ENCODE data around the gene ZNF483. TPM values are rescaled to one million over a fixed set of nuclear protein-coding genes. Genes with fewer than 3 reads are reported as not detected.

Gene ZNF483
- total and polyA plus RNA-seq, 9 of the 15 experiments (the other 6 are each of a cell fraction or from before 2014, with no cell fraction given), result 0.04 to 1.0 (median 0.38) TPM

- TF ChIP-seq NR2C1 (IDR thresholded peaks at IDR 0.05) (no peak), NR2C1 (tag; IDR thresholded peaks at IDR 0.05) (0 out of 2 replicates have a peak, but pooled peaks have one; percentile 27), ETS2 (tag; IDR thresholded peaks at IDR 0.05; ENCODE audit: borderline replicate concordance, poor library complexity, severe bottlenecking) (no peak), TOE1 (IDR thresholded peaks at IDR 0.05; ENCODE audit: borderline replicate concordance) (no peak), TOE1 (CRISPR knock-in tag; IDR thresholded peaks at IDR 0.05; ENCODE audit: borderline replicate concordance, low read depth) (no peak), ZKSCAN1 (IDR thresholded peaks at IDR 0.05; ENCODE audit: low read depth, low read length) (no peak), NFE2 (IDR thresholded peaks at IDR 0.05; ENCODE audit: low read depth) (peak; percentile 91), SRSF3 (IDR thresholded peaks at IDR 0.05; ENCODE audit: insufficient read depth, low read length) (no peak)
- TF ChIP-seq, protein P1, sequence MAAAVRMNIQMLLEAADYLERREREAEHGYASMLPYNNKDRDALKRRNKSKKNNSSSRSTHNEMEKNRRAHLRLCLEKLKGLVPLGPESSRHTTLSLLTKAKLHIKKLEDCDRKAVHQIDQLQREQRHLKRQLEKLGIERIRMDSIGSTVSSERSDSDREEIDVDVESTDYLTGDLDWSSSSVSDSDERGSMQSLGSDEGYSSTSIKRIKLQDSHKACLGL (CRISPR knock-in tag; IDR thresholded peaks at IDR 0.05; ENCODE audit: borderline replicate concordance, poor library complexity, severe bottlenecking), result no peak
Observed at GRCh38 chr9:111601237-111602018, 76.4 kb downstream of the ZNF483 start (continued).

GRCh38 chr9:111603041-111603440, 78.1 kb downstream of the ZNF483 start:
- no peaks in the 10 kb centered on the region for H3K79me2 ChIP-seq (ENCODE audit: control insufficient read depth, insufficient read depth, low read length)
- no peak overlapping the region for H3K4me3 ChIP-seq
- no peaks in the 10 kb centered on the region for H3K36me3 ChIP-seq (ENCODE audit: control insufficient read depth, insufficient read depth, low read length)
- in situ Hi-C loops (cut with MboI) (no loop called here), intact Hi-C loops (cut with micrococcal nuclease) (no loop called here)
- H3K9ac ChIP-seq (ENCODE audit: insufficient read depth in 1 of 2, low read depth in 2 of 2, low read length in 2 of 2), result no peak overlapping the region
- BruUV-seq (replicated peaks), result no TSS peak
- 2% methylated on average over 4 of the region's 4 CpGs for WGBS (ENCODE audit: insufficient coverage, low coverage, missing lambda C conversion rate)
- no peaks in the 10 kb centered on the region for H4K20me1 ChIP-seq (replicated peaks; ENCODE audit: control insufficient read depth, insufficient read depth, low read length)
- no peak overlapping the region for H2AFZ ChIP-seq (ENCODE audit: low read depth, low read length)
- no peak for FAIRE-seq
- CTCF ChIA-PET (ENCODE audit: low intra/inter-chr PET ratio), result no interaction called here
- no peak for DNase-seq (ENCODE audit: extremely low read depth in 1 of 4, low spot score in 3 of 4)
- no peak for ATAC-seq
- no peaks in the 10 kb centered on the region for H3K9me1 ChIP-seq (ENCODE audit: control insufficient read depth, insufficient read depth, low read length)
- H3K4me1 ChIP-seq (replicated peaks in 1 of 2; ENCODE audit: control insufficient read depth in 2 of 2, insufficient read depth in 2 of 2, low read length in 2 of 2), result peaks cover 1 to 13% of the 10 kb centered on the region in 2 experiments; a peak in 2 of 5 replicates
- peaks cover 17 to 21% of the 10 kb centered on the region in 2 experiments; a peak in 4 of 5 replicates for H3K27me3 ChIP-seq (ENCODE audit: control insufficient read depth in 2 of 2, insufficient read depth in 2 of 2, low read length in 2 of 2)
- no peak overlapping the region for H3K4me2 ChIP-seq (ENCODE audit: insufficient read depth, low read length)
- H3K9me3 ChIP-seq (replicated peaks; ENCODE audit: control insufficient read depth, insufficient read depth, low read depth, low read length), result no peaks in the 10 kb centered on the region
- no peak overlapping the region for H3K27ac ChIP-seq (ENCODE audit: extremely low read depth, low read depth, low read length)
- POLR2A ChIA-PET, result no interaction called here
- TF ChIP-seq TCF3 (CRISPR knock-in tag; IDR thresholded peaks at IDR 0.05), result no peak
- TF ChIP-seq TRIM24 (IDR thresholded peaks at IDR 0.05), result no peak
- no peak for TF ChIP-seq SRF (CRISPR knock-in tag; IDR thresholded peaks at IDR 0.05)
- no peak for TF ChIP-seq FOXM1 (IDR thresholded peaks at IDR 0.05; ENCODE audit: low read depth)
- TF ChIP-seq FOXM1 (CRISPR knock-in tag; IDR thresholded peaks at IDR 0.05; ENCODE audit: low read depth), result no peak
- no peak for TF ChIP-seq ATF7 (IDR thresholded peaks at IDR 0.05)
- no peak for TF ChIP-seq ZNF175 (CRISPR knock-in tag; IDR thresholded peaks at IDR 0.05; ENCODE audit: low read depth)
- no peak for TF ChIP-seq ARID4B (CRISPR knock-in tag; IDR thresholded peaks at IDR 0.05)

Data from K562 (cell line).